Loucy (cell line): ENCODE results near the gene SMPDL3A.

Experiments
- CTCF ChIP-seq: fragments of 200-600 bp; sonication (generic); conservative IDR thresholded peaks from 2 replicates; pipeline ENCODE4 v1.5.1; 2014; ENCODE audit warnings: mild to moderate bottlenecking, antibody characterized with exemption, low read length
- EZH2phosphoT487 ChIP-seq: fragments of 200-600 bp; IDR thresholded peaks from 2 replicates; pipeline ENCODE4 v1.6.1; 2018; ENCODE audit warnings: antibody characterized with exemption, mild to moderate bottlenecking, moderate library complexity, borderline replicate concordance

- no peak for TF ChIP-seq EZH2phosphoT487
- no peak for TF ChIP-seq CTCF
Measured at GRCh38 chr6:122775975-122776374, 13.1 kb upstream of the SMPDL3A start.
